ENCODE results near the gene OAS1. TPM values are rescaled to one million over a fixed set of nuclear protein-coding genes. Genes with fewer than 3 reads are reported as not detected.

The OAS1 gene
- total RNA-seq, 2 donors from 2014 or later, result not detected

- Histone ChIP-seq H3K9ac (ENCODE audit: extremely low read depth, low read length, poor library complexity, severe bottlenecking) (no peak overlapping the region), H3K27me3 (ENCODE audit: control insufficient read depth, insufficient read depth, low read length, poor library complexity, severe bottlenecking) (peaks cover 17% of the 10 kb centered on the region), H3K4me3 (ENCODE audit: low read length) (no peak overlapping the region), H3K4me1 (ENCODE audit: control insufficient read depth, insufficient read depth, low read length) (no peaks in the 10 kb centered on the region), H3K27ac (ENCODE audit: low read depth, low read length) (no peak overlapping the region), H3K36me3 (ENCODE audit: control insufficient read depth, insufficient read depth, low read length) (no peaks in the 10 kb centered on the region), H3K9me3 (ENCODE audit: control insufficient read depth, low read length) (peaks cover 11% of the 10 kb centered on the region)
- Mint-ChIP-seq H3K27me3 (ENCODE audit: insufficient read depth) (peaks cover 24% of the 10 kb centered on the region), H3K36me3 (ENCODE audit: low read depth) (no peaks in the 10 kb centered on the region), H3K4me3 (no peak overlapping the region), H3K9me3 (peaks cover 24% of the 10 kb centered on the region), H3K4me1 (no peaks in the 10 kb centered on the region), H3K27ac (no peak overlapping the region)
- peak; percentile 87 for DNase-seq
- 90 to 95% methylated on average over 7 to 11 of the region's 11 CpGs for WGBS, 2 experiments (ENCODE audit: insufficient coverage in 1 of 2, insufficient read length in 1 of 2)
- peak; percentile 79 for TF ChIP-seq CTCF (conservative IDR thresholded peaks at IDR 0.05)
These were observed 6.2 kb upstream of the OAS1 start for GRCh38 chr12:112900298-112901145.

- H3K27ac ChIP-seq (ENCODE audit: low read depth, low read length), result no peak overlapping the region
These were observed 5.5 kb upstream of the OAS1 start for GRCh38 chr12:112901271-112901670.

DNA sequence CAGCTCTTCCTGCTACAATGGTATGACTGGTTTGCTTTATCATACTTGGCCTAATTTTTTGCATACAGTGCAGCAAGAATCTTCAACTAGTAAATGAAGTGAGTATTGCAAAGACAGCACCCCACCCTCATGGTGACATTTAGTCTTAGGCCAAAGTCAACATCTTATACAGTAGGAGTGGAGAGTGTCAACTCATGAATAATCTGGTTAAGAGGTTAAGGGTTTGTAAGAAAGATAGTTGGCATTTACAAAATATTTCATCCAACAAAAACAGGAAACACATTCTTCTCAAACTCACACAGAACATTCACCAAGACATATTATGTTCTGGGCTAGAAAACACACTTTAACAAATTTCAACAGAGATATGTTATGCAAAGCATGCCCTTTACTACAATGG is 2.2 kb upstream of the OAS1 start:
- Mint-ChIP-seq H3K4me3 (no peak overlapping the region), H3K4me1 (peaks cover 3% of the 10 kb centered on the region), H3K9me3 (peaks cover 24% of the 10 kb centered on the region), H3K27me3 (ENCODE audit: insufficient read depth) (peaks cover 11% of the 10 kb centered on the region), H3K36me3 (ENCODE audit: low read depth) (no peaks in the 10 kb centered on the region), H3K27ac (no peak overlapping the region)
- no peak overlapping the region for H3K27ac ChIP-seq (ENCODE audit: low read depth, low read length)
- no peak overlapping the region for H3K9ac ChIP-seq (ENCODE audit: extremely low read depth, low read length, poor library complexity, severe bottlenecking)
- no peak overlapping the region for H3K4me3 ChIP-seq (ENCODE audit: low read length)
- no peak for DNase-seq
- H3K9me3 ChIP-seq (ENCODE audit: control insufficient read depth, low read length), result peaks cover 11% of the 10 kb centered on the region
- H3K27me3 ChIP-seq (ENCODE audit: control insufficient read depth, insufficient read depth, low read length, poor library complexity, severe bottlenecking), result no peaks in the 10 kb centered on the region
- no peaks in the 10 kb centered on the region for H3K36me3 ChIP-seq (ENCODE audit: control insufficient read depth, insufficient read depth, low read length)
- TF ChIP-seq CTCF (conservative IDR thresholded peaks at IDR 0.05), result no peak
- H3K4me1 ChIP-seq (ENCODE audit: control insufficient read depth, insufficient read depth, low read length), result no peaks in the 10 kb centered on the region

More at GRCh38 chr12:112901271-112901670, 5.5 kb upstream of the OAS1 start:
- peaks cover 11% of the 10 kb centered on the region for H3K9me3 ChIP-seq (ENCODE audit: control insufficient read depth, low read length)
- H3K4me3 ChIP-seq (ENCODE audit: low read length), result no peak overlapping the region
- DNase-seq, result no peak
- Mint-ChIP-seq H3K9me3 (peaks cover 24% of the 10 kb centered on the region), H3K36me3 (ENCODE audit: low read depth) (no peaks in the 10 kb centered on the region), H3K27ac (no peak overlapping the region), H3K4me1 (no peaks in the 10 kb centered on the region), H3K4me3 (no peak overlapping the region), H3K27me3 (ENCODE audit: insufficient read depth) (peaks cover 24% of the 10 kb centered on the region)
- no peaks in the 10 kb centered on the region for H3K4me1 ChIP-seq (ENCODE audit: control insufficient read depth, insufficient read depth, low read length)
- peaks cover 15% of the 10 kb centered on the region for H3K27me3 ChIP-seq (ENCODE audit: control insufficient read depth, insufficient read depth, low read length, poor library complexity, severe bottlenecking)
- H3K36me3 ChIP-seq (ENCODE audit: control insufficient read depth, insufficient read depth, low read length), result no peaks in the 10 kb centered on the region
- no peak for TF ChIP-seq CTCF (conservative IDR thresholded peaks at IDR 0.05)
- H3K9ac ChIP-seq (ENCODE audit: extremely low read depth, low read length, poor library complexity, severe bottlenecking), result no peak overlapping the region
- WGBS, 2 experiments (ENCODE audit: insufficient coverage in 1 of 2, insufficient read length in 1 of 2), result 88 to 96% methylated on average over 2 of the region's 2 CpGs

All from endodermal cell (in vitro differentiated cells).